ENCODE measurements around the gene PPHLN1. TPM values are rescaled to one million over a fixed set of nuclear protein-coding genes. Genes with fewer than 3 reads are reported as not detected.

PPHLN1 gene
- total and polyA plus RNA-seq, 2 of the 8 experiments (the other 6 are each of a cell fraction or from before 2014, with no cell fraction given), result 34.3 to 71.6 TPM

DNA sequence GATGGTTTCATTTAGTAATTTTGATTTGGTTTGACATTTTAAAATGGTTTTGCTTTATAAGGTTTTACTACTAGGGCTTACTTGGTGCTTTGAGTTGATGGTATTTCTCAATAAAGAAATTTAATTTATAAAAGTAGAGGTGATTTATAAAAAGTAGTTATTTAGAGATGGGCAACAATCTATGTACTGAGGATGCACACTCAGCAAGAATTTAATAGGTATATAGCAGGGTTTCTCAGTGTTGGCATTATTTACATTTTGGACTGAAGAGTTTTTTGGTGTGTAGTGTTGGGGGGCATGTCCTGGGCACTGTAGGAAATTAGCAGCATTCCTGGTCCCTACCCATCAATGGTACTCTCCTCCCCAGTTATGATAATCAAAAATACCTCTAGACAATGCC, 47.7 kb downstream of the PPHLN1 start:
- Histone ChIP-seq H3K4ac (replicated peaks; ENCODE audit: insufficient read length, low read depth, low read length) (no peak overlapping the region), H3K23ac (ENCODE audit: insufficient read length) (no peak overlapping the region), H3K4me2 (ENCODE audit: insufficient read depth in 1 of 2, low read depth in 2 of 2, low read length in 2 of 2) (no peak overlapping the region), H2BK20ac (ENCODE audit: low read length) (no peak overlapping the region), H2BK15ac (ENCODE audit: low read length) (no peak overlapping the region), H3K9me3 (ENCODE audit: insufficient read depth in 2 of 2, low read depth in 1 of 2, low read length in 1 of 2) (no peaks in the 10 kb centered on the region), H2AK5ac (ENCODE audit: low read depth, low read length) (no peak overlapping the region), H4K5ac (ENCODE audit: insufficient read length, low read depth, low read length) (no peak overlapping the region), H2BK120ac (replicated peaks; ENCODE audit: low read depth, low read length) (no peak overlapping the region), H3K23me2 (ENCODE audit: low read depth, low read length) (no peaks in the 10 kb centered on the region), H3K56ac (replicated peaks; ENCODE audit: insufficient read length, low read depth, low read length) (no peak overlapping the region), H4K20me1 (replicated peaks in 1 of 2; ENCODE audit: control insufficient read depth in 1 of 2, insufficient read depth in 2 of 2, low read length in 2 of 2) (no peaks in the 10 kb centered on the region), H3K36me3 (ENCODE audit: control insufficient read depth in 2 of 4, insufficient read depth in 4 of 4, low read length in 3 of 4) (peaks cover 0 to 6% (median 3%) of the 10 kb centered on the region in 4 experiments; a peak in 4 of 8 replicates), H3K4me3 (ENCODE audit: extremely low read depth in 1 of 4, insufficient read depth in 2 of 4, low read depth in 3 of 4, low read length in 4 of 4) (no peak overlapping the region), H3K79me2 (ENCODE audit: control insufficient read depth in 1 of 2, insufficient read depth in 2 of 2, low read length in 2 of 2) (peaks cover 0 to 17% of the 10 kb centered on the region in 2 experiments; a peak in 2 of 4 replicates), H3K4me1 (replicated peaks in 1 of 4; ENCODE audit: control insufficient read depth in 3 of 4, insufficient read depth in 4 of 4, low read length in 3 of 4) (peaks cover 0 to 9% (median 5%) of the 10 kb centered on the region in 4 experiments; a peak in 5 of 7 replicates), H3K9ac (replicated peaks in 1 of 4; ENCODE audit: extremely low read depth in 1 of 4, low read depth in 3 of 4, low read length in 3 of 4) (no peak overlapping the region), H2BK5ac (ENCODE audit: low read depth, low read length) (no peak overlapping the region), H3K27me3 (replicated peaks in 1 of 4; ENCODE audit: control insufficient read depth in 3 of 4, extremely low read depth in 1 of 4, insufficient read depth in 3 of 4, low read length in 3 of 4) (no peaks in the 10 kb centered on the region), H2BK12ac (ENCODE audit: low read depth, low read length) (no peak overlapping the region), H3K14ac (ENCODE audit: insufficient read length) (no peak overlapping the region), H3K79me1 (ENCODE audit: low read depth, low read length) (no peaks in the 10 kb centered on the region; the same call in 1 of the 2 replicates), H3K27ac (ENCODE audit: low read depth, low read length) (no peak overlapping the region), H2AFZ (ENCODE audit: low read length) (no peak overlapping the region), H3K18ac (ENCODE audit: extremely low read depth, low read length) (no peak overlapping the region), H4K8ac (ENCODE audit: extremely low read depth, insufficient read depth, low read length) (no peak overlapping the region), H4K91ac (replicated peaks; ENCODE audit: insufficient read length, low read length) (no peak overlapping the region)
- ChIA-PET POLR2A (ENCODE audit: partially characterized antibody) (no interaction called here), CTCF (ENCODE audit: partially characterized antibody) (interaction anchor here (0.7 to 3.6 kb wide), 4 partner anchors 9 to 349 kb away, joined by 3 to 19 read pairs (median 6); no protein-coding TSS in a partner anchor)
- DNase-seq (ENCODE audit: low read depth in 1 of 2, low spot score in 2 of 2) (no peak), FAIRE-seq (no peak)
- TF ChIP-seq TEAD4 (IDR thresholded peaks at IDR 0.05; ENCODE audit: low read depth, low read length) (no peak), RBBP5 (IDR thresholded peaks at IDR 0.05; ENCODE audit: borderline replicate concordance, low read depth, low read length) (no peak), CTBP2 (IDR thresholded peaks at IDR 0.05; ENCODE audit: borderline replicate concordance, insufficient read depth, insufficient read length, low read length) (no peak), GTF2F1 (IDR thresholded peaks at IDR 0.05; ENCODE audit: borderline replicate concordance, low read depth, low read length) (no peak), SP2 (IDR thresholded peaks at IDR 0.05; ENCODE audit: low read length) (no peak), CREB1 (IDR thresholded peaks at IDR 0.05) (no peak), SP4 (IDR thresholded peaks at IDR 0.05; ENCODE audit: low read length) (no peak), KDM4A (IDR thresholded peaks at IDR 0.05; ENCODE audit: low read depth, low read length, severe bottlenecking) (no peak), CHD1 (IDR thresholded peaks at IDR 0.05; ENCODE audit: low read depth, low read length) (no peak), BACH1 (IDR thresholded peaks at IDR 0.05; ENCODE audit: low read length) (no peak), POU5F1 (IDR thresholded peaks at IDR 0.05; ENCODE audit: low read depth, low read length) (no peak), TAF1 (IDR thresholded peaks at IDR 0.05; ENCODE audit: low read depth, low read length) (no peak), E2F6 (IDR thresholded peaks at IDR 0.05) (no peak)
- TF ChIP-seq, protein P1, sequence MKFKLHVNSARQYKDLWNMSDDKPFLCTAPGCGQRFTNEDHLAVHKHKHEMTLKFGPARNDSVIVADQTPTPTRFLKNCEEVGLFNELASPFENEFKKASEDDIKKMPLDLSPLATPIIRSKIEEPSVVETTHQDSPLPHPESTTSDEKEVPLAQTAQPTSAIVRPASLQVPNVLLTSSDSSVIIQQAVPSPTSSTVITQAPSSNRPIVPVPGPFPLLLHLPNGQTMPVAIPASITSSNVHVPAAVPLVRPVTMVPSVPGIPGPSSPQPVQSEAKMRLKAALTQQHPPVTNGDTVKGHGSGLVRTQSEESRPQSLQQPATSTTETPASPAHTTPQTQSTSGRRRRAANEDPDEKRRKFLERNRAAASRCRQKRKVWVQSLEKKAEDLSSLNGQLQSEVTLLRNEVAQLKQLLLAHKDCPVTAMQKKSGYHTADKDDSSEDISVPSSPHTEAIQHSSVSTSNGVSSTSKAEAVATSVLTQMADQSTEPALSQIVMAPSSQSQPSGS (IDR thresholded peaks at IDR 0.05; ENCODE audit: low read length), result no peak

Measured in H1 (cell line).